Activated CD4-positive, alpha-beta T cell treated with anti-CD3 and anti-CD28 coated beads, Interleukin-2, amount 50 U/mL, for 24 hours (primary cell): Measurements from ENCODE around the gene PDE1C.

Experiments used
- DNase-seq, 2 donors: peaks; one replicate each; pipeline ENCODE4 v3.0.0-alpha.2; 2020; ENCODE audit warnings: low read depth in 1 of 2, low spot score in 1 of 2

Gene PDE1C

GRCh38 chr7:31899356-31899927, 170.8 kb downstream of the PDE1C start:
- DNase-seq: no peak

GRCh38 chr7:31896925-31897324, 173.3 kb downstream of the PDE1C start:
- DNase-seq: no peak

GRCh38 chr7:31894308-31894707, 175.9 kb downstream of the PDE1C start:
- no peak for DNase-seq

GRCh38 chr7:31893365-31893764, 176.8 kb downstream of the PDE1C start:
- DNase-seq: no peak

- DNase-seq: no peak
Measured at GRCh38 chr7:31892099-31892829, 177.9 kb downstream of the PDE1C start.

GRCh38 chr7:31890766-31891165, 179.4 kb downstream of the PDE1C start:
- no peak for DNase-seq

GRCh38 chr7:31890198-31890597, 180.0 kb downstream of the PDE1C start:
- DNase-seq: no peak

- no peak for DNase-seq
Measured at GRCh38 chr7:31887006-31887405, 183.2 kb downstream of the PDE1C start.

GRCh38 chr7:31885171-31885570, 185.0 kb downstream of the PDE1C start:
- no peak for DNase-seq

- no peak for DNase-seq
Measured at GRCh38 chr7:31883761-31884164, 186.4 kb downstream of the PDE1C start.

- no peak for DNase-seq
Measured at GRCh38 chr7:31882187-31882586, 188.0 kb downstream of the PDE1C start.

GRCh38 chr7:31878875-31879274, 191.3 kb downstream of the PDE1C start:
- no peak for DNase-seq

GRCh38 chr7:31875424-31875823, 194.8 kb downstream of the PDE1C start:
- no peak for DNase-seq

GRCh38 chr7:31874631-31875386, 195.4 kb downstream of the PDE1C start:
- DNase-seq: no peak

GRCh38 chr7:31873816-31874597, 196.2 kb downstream of the PDE1C start:
- no peak for DNase-seq

GRCh38 chr7:31872545-31873370, 197.4 kb downstream of the PDE1C start:
- DNase-seq: no peak

- no peak for DNase-seq
Measured at GRCh38 chr7:31864646-31865045, 205.6 kb downstream of the PDE1C start.

GRCh38 chr7:31860925-31861324, 209.3 kb downstream of the PDE1C start:
- no peak for DNase-seq

GRCh38 chr7:31858055-31858454, 212.2 kb downstream of the PDE1C start:
- no peak for DNase-seq

GRCh38 chr7:31857172-31857571, 213.0 kb downstream of the PDE1C start:
- DNase-seq: no peak

- DNase-seq: no peak
Measured at GRCh38 chr7:31856337-31856736, 213.9 kb downstream of the PDE1C start.
